ENCODE results near the gene TRAM2. TPM values are rescaled to one million over a fixed set of nuclear protein-coding genes. Genes with fewer than 3 reads are reported as not detected.

The TRAM2 gene
- total and polyA plus RNA-seq, 2 of the 8 experiments (the other 6 are each of a cell fraction or from before 2014, with no cell fraction given), result 9.0 to 21.4 TPM

- TF ChIP-seq CHD1 (IDR thresholded peaks at IDR 0.05; ENCODE audit: low read depth, low read length), result no peak
- peak in 1 of 2 experiments; percentile 72; a peak in 2 of 3 replicates for TF ChIP-seq POLR2A (IDR thresholded peaks at IDR 0.05; ENCODE audit: control extremely low read depth in 1 of 2, low read depth in 2 of 2, low read length in 2 of 2)
- TF ChIP-seq CHD2 (IDR thresholded peaks at IDR 0.05; ENCODE audit: low read length), result 0 out of 2 replicates have a peak, but pooled peaks have one; percentile 27
- TF ChIP-seq JUN (IDR thresholded peaks at IDR 0.05; ENCODE audit: low read depth, low read length), result peak; percentile 99
- 0 out of 2 replicates have a peak, but pooled peaks have one; percentile 60 for TF ChIP-seq GTF2F1 (IDR thresholded peaks at IDR 0.05; ENCODE audit: borderline replicate concordance, low read depth, low read length)
- peak; percentile 64; the same call in 1 of the 2 replicates for TF ChIP-seq FOSL1 (IDR thresholded peaks at IDR 0.05; ENCODE audit: insufficient read depth, low read depth, low read length)
- TF ChIP-seq SP1 (IDR thresholded peaks at IDR 0.05; ENCODE audit: low read depth, low read length), result 0 out of 2 replicates have a peak, but pooled peaks have one; percentile 21
- peak; percentile 99 for TF ChIP-seq JUND (IDR thresholded peaks at IDR 0.05; ENCODE audit: low read length)
- no peak for TF ChIP-seq CBX8 (IDR thresholded peaks at IDR 0.05; ENCODE audit: borderline replicate concordance, low read depth, low read length)
- TF ChIP-seq MAFK (IDR thresholded peaks at IDR 0.05; ENCODE audit: low read depth, low read length), result 0 out of 2 replicates have a peak, but pooled peaks have one; percentile 23
- peak; percentile 70 for TF ChIP-seq ASH2L (IDR thresholded peaks at IDR 0.05; ENCODE audit: low read length)
- TF ChIP-seq MAX (IDR thresholded peaks at IDR 0.05), result peak; percentile 69
- TF ChIP-seq SRF (IDR thresholded peaks at IDR 0.05; ENCODE audit: low read depth, low read length), result no peak
Measured at GRCh38 chr6:52517502-52518278, 59.2 kb downstream of the TRAM2 start (continued).
